ENCODE results near the gene HEATR5A.

Gene HEATR5A

DNA sequence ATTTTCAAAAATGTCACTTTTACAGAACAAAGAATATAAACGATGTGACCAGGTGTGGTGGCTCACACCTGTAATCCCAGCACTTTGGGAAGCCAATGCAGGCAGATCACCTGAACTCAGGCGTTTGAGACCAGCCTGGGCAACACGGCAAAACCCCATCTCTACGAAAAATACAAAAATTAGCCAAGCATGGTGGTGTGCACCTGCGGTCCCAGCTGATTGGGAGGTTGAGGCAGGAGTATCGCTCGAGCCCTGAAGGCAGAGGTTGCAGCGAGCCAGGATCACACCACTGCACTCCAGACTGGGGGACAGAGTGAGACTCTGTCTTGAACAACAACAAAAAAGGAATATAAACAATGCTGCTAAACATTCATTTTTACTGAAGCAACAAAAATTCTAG lies 15.2 kb downstream of the HEATR5A start:
- H3K4me3 ChIP-seq (ENCODE audit: low read depth, low read length, poor library complexity, severe bottlenecking), result no peak overlapping the region
- TF ChIP-seq, protein P1, sequence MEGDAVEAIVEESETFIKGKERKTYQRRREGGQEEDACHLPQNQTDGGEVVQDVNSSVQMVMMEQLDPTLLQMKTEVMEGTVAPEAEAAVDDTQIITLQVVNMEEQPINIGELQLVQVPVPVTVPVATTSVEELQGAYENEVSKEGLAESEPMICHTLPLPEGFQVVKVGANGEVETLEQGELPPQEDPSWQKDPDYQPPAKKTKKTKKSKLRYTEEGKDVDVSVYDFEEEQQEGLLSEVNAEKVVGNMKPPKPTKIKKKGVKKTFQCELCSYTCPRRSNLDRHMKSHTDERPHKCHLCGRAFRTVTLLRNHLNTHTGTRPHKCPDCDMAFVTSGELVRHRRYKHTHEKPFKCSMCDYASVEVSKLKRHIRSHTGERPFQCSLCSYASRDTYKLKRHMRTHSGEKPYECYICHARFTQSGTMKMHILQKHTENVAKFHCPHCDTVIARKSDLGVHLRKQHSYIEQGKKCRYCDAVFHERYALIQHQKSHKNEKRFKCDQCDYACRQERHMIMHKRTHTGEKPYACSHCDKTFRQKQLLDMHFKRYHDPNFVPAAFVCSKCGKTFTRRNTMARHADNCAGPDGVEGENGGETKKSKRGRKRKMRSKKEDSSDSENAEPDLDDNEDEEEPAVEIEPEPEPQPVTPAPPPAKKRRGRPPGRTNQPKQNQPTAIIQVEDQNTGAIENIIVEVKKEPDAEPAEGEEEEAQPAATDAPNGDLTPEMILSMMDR (IDR thresholded peaks at IDR 0.05; ENCODE audit: low read length), result no peak
- TF ChIP-seq EZH2 (IDR thresholded peaks at IDR 0.05; ENCODE audit: borderline replicate concordance, low read length), result no peak
- 0 out of 2 replicates have a peak, but pooled peaks cover 4% of the 10 kb centered on the region for H3K79me2 ChIP-seq (ENCODE audit: insufficient read depth, low read length)
- no peak overlapping the region for H3K4me2 ChIP-seq (ENCODE audit: low read length)
- H2AFZ ChIP-seq (ENCODE audit: low read length), result no peak overlapping the region
- no peaks in the 10 kb centered on the region for H3K9me2 ChIP-seq (ENCODE audit: low read depth, low read length)
- H3K4me1 ChIP-seq (ENCODE audit: insufficient read depth, low read length, severe bottlenecking), result peaks cover 22% of the 10 kb centered on the region
- H3K9me3 ChIP-seq (ENCODE audit: low read length), result no peaks in the 10 kb centered on the region
- no peak overlapping the region for H3K27ac ChIP-seq (ENCODE audit: low read depth, low read length, poor library complexity, severe bottlenecking)
- peaks cover 10% of the 10 kb centered on the region; the same call in 1 of the 2 replicates for H3K36me3 ChIP-seq (ENCODE audit: insufficient read depth, low read length)
- H3K9ac ChIP-seq (ENCODE audit: low read length), result no peak overlapping the region
- no peaks in the 10 kb centered on the region for H3K27me3 ChIP-seq (ENCODE audit: insufficient read depth, low read length)
- H4K20me1 ChIP-seq (ENCODE audit: insufficient read depth, low read length), result no peaks in the 10 kb centered on the region
- H3F3A ChIP-seq (ENCODE audit: insufficient read depth, low read length), result no peaks in the 10 kb centered on the region

DNA sequence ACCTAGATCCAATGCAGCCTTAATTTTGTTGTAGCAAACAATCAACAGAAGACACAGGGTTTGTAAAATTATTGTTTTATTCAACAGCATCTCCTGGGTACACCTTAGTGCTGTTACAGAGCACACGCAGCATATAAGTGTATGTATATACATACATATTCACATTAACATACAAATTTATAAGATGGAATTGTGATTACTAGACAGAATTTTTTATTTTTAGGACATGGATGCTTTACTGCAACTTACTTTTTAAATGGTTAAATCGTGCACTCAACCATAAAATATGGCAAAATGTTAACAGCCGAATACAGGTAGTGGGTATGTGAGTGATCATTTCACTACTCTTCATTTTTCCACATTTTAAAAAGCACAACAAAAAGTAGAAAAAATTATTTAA lies 16.6 kb downstream of the HEATR5A start:
- Histone ChIP-seq H3K4me1 (ENCODE audit: insufficient read depth, low read length, severe bottlenecking) (peaks cover 16% of the 10 kb centered on the region), H3K9me2 (ENCODE audit: low read depth, low read length) (no peaks in the 10 kb centered on the region), H3K27ac (ENCODE audit: low read depth, low read length, poor library complexity, severe bottlenecking) (no peak overlapping the region), H3K9ac (ENCODE audit: low read length) (no peak overlapping the region), H3K27me3 (ENCODE audit: insufficient read depth, low read length) (no peaks in the 10 kb centered on the region), H3K4me2 (ENCODE audit: low read length) (no peak overlapping the region), H3K4me3 (ENCODE audit: low read depth, low read length, poor library complexity, severe bottlenecking) (no peak overlapping the region), H3K36me3 (ENCODE audit: insufficient read depth, low read length) (peaks cover 14% of the 10 kb centered on the region; the same call in 1 of the 2 replicates), H3K79me2 (ENCODE audit: insufficient read depth, low read length) (no peaks in the 10 kb centered on the region), H3F3A (ENCODE audit: insufficient read depth, low read length) (no peaks in the 10 kb centered on the region), H3K9me3 (ENCODE audit: low read length) (no peaks in the 10 kb centered on the region), H4K20me1 (ENCODE audit: insufficient read depth, low read length) (no peaks in the 10 kb centered on the region), H2AFZ (ENCODE audit: low read length) (no peak overlapping the region)
- TF ChIP-seq, protein P1 (IDR thresholded peaks at IDR 0.05; ENCODE audit: low read length), result no peak
- TF ChIP-seq EZH2 (IDR thresholded peaks at IDR 0.05; ENCODE audit: borderline replicate concordance, low read length), result no peak

DNA sequence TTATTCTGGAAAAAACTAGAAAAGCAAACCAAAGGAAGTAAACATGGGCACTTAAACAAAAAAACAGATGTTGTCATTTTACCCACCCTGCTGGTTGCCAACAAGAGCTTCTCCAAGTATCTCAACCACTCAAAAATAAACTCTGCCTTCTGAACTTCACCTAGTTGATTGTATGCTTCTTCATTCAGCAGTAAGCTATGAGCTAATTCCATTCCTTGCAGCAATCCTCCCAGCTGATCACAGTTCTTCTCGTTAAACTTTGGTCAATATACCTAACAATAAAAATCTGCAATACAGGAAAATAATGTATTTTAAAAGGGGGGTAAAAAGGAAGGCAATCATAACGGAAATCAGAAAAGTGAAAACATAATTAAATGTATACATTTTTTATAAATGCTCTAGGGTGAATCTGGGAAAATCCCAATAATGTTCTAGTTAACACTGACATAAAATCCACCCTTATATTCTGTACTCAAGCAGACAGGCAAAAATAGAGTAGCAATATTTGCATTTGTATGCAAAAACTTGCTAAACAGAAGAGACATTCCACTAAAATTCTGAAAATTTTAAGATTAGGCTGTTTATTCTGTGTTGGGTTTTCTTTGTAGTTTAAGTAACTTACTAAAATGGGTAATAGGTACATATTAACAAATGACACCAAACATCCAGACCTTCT lies 17.4 kb downstream of the HEATR5A start:
- no peak overlapping the region for H3K4me3 ChIP-seq (ENCODE audit: low read depth, low read length, poor library complexity, severe bottlenecking)
- no peak overlapping the region for H3K4me2 ChIP-seq (ENCODE audit: low read length)
- no peaks in the 10 kb centered on the region for H4K20me1 ChIP-seq (ENCODE audit: insufficient read depth, low read length)
- peaks cover 18% of the 10 kb centered on the region; the same call in 1 of the 2 replicates for H3K36me3 ChIP-seq (ENCODE audit: insufficient read depth, low read length)
- no peak overlapping the region for H3K27ac ChIP-seq (ENCODE audit: low read depth, low read length, poor library complexity, severe bottlenecking)
- H3K27me3 ChIP-seq (ENCODE audit: insufficient read depth, low read length), result no peaks in the 10 kb centered on the region
- H3K9me3 ChIP-seq (ENCODE audit: low read length), result no peaks in the 10 kb centered on the region
- no peaks in the 10 kb centered on the region for H3K9me2 ChIP-seq (ENCODE audit: low read depth, low read length)
- no peak overlapping the region for H3K9ac ChIP-seq (ENCODE audit: low read length)
- peaks cover 16% of the 10 kb centered on the region for H3K4me1 ChIP-seq (ENCODE audit: insufficient read depth, low read length, severe bottlenecking)
- no peaks in the 10 kb centered on the region for H3K79me2 ChIP-seq (ENCODE audit: insufficient read depth, low read length)
- no peaks in the 10 kb centered on the region for H3F3A ChIP-seq (ENCODE audit: insufficient read depth, low read length)
- TF ChIP-seq, protein P1 (IDR thresholded peaks at IDR 0.05; ENCODE audit: low read length), result no peak
- TF ChIP-seq EZH2 (IDR thresholded peaks at IDR 0.05; ENCODE audit: borderline replicate concordance, low read length), result no peak
- H2AFZ ChIP-seq (ENCODE audit: low read length), result no peak overlapping the region
